Osteoblast (primary cell): ENCODE results near the gene MBTPS1. TPM values are rescaled to one million over a fixed set of nuclear protein-coding genes. Genes with fewer than 3 reads are reported as not detected.
A peak's percentile ranks its signal among the peaks of the same experiment; 100 is the strongest.

Source experiments
- DNase-seq: peaks from one replicate; pipeline ENCODE4 v3.0.0; 2011; ENCODE audit warnings: low spot score, mixed read lengths; ENCODE audit not compliant: insufficient read length; ENCODE audit errors: missing footprints
- H2AFZ ChIP-seq: 2 replicates; pipeline ENCODE4 v1.6.0; 2011; ENCODE audit warnings: mild to moderate bottlenecking, low read length
- H3K27ac ChIP-seq: 2 replicates; pipeline ENCODE4 v1.5.1; 2011; ENCODE audit warnings: mild to moderate bottlenecking, low read depth, low read length, moderate library complexity
- H3K27me3 ChIP-seq: 2 replicates; pipeline ENCODE4 v1.6.0; 2012; ENCODE audit warnings: mild to moderate bottlenecking, control low read depth, inconsistent platforms, low read length, moderate library complexity; ENCODE audit not compliant: insufficient read depth
- H3K36me3 ChIP-seq: 2 replicates; pipeline ENCODE4 v1.5.1; 2011; ENCODE audit warnings: mild to moderate bottlenecking, low read length, control low read depth, moderate library complexity; ENCODE audit not compliant: insufficient read depth
- H3K4me1 ChIP-seq: 2 replicates; pipeline ENCODE4 v1.5.1; 2011; ENCODE audit warnings: mild to moderate bottlenecking, low read length, control low read depth, moderate library complexity; ENCODE audit not compliant: insufficient read depth
- H3K4me2 ChIP-seq: 2 replicates; pipeline ENCODE4 v1.6.0; 2011; ENCODE audit warnings: mild to moderate bottlenecking, low read length; ENCODE audit not compliant: insufficient read depth
- H3K4me3 ChIP-seq: fragments of 200-600 bp; sonication (generic); 3 replicates; pipeline ENCODE4 v1.5.1; 2012; ENCODE audit warnings: mild to moderate bottlenecking, low read length, inconsistent platforms; ENCODE audit not compliant: insufficient read depth
- H3K79me2 ChIP-seq: 2 replicates; pipeline ENCODE4 v1.6.0; 2012; ENCODE audit warnings: mild to moderate bottlenecking, low read length, control low read depth, inconsistent platforms; ENCODE audit not compliant: insufficient read depth
- H3K9me3 ChIP-seq: 2 replicates; pipeline ENCODE4 v1.5.1; 2011; ENCODE audit warnings: low read depth, low read length, control low read depth
- H4K20me1 ChIP-seq: 2 replicates; pipeline ENCODE4 v1.6.0; 2012; ENCODE audit warnings: mild to moderate bottlenecking, low read length, control low read depth; ENCODE audit not compliant: insufficient read depth
- total RNA-seq: library from RNA; depleted of rRNA; stranded (reverse); fragments of >200 nt; gene quantifications from 2 replicates; pipeline ENCODE4 v1.2.3, GENCODE V29; 2012
- TF ChIP-seq, protein P1 (sequence below): IDR thresholded peaks from 2 replicates; pipeline ENCODE4 v1.5.1; 2011; ENCODE audit warnings: mild to moderate bottlenecking, low read depth, low read length, moderate library complexity; ENCODE audit errors: extremely low read depth

The MBTPS1 gene
- total RNA-seq, 1 donor, result 114 TPM

GRCh38 chr16:84093120-84093878, 23.4 kb downstream of the MBTPS1 start:
- Histone ChIP-seq H3K4me3 (no peak overlapping the region), H3K9me3 (no peaks in the 10 kb centered on the region), H3K4me2 (no peak overlapping the region), H3K27ac (no peak overlapping the region), H3K79me2 (peaks cover 8% of the 10 kb centered on the region), H3K27me3 (no peaks in the 10 kb centered on the region), H2AFZ (no peak overlapping the region), H4K20me1 (peaks cover 16% of the 10 kb centered on the region), H3K4me1 (no peaks in the 10 kb centered on the region), H3K36me3 (peaks cover 76% of the 10 kb centered on the region)
- no peak for DNase-seq
- TF ChIP-seq, protein P1, sequence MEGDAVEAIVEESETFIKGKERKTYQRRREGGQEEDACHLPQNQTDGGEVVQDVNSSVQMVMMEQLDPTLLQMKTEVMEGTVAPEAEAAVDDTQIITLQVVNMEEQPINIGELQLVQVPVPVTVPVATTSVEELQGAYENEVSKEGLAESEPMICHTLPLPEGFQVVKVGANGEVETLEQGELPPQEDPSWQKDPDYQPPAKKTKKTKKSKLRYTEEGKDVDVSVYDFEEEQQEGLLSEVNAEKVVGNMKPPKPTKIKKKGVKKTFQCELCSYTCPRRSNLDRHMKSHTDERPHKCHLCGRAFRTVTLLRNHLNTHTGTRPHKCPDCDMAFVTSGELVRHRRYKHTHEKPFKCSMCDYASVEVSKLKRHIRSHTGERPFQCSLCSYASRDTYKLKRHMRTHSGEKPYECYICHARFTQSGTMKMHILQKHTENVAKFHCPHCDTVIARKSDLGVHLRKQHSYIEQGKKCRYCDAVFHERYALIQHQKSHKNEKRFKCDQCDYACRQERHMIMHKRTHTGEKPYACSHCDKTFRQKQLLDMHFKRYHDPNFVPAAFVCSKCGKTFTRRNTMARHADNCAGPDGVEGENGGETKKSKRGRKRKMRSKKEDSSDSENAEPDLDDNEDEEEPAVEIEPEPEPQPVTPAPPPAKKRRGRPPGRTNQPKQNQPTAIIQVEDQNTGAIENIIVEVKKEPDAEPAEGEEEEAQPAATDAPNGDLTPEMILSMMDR, result no peak

- peaks cover under 1% of the 10 kb centered on the region for H3K79me2 ChIP-seq
- H2AFZ ChIP-seq, result no peak overlapping the region
- H3K4me2 ChIP-seq, result no peak overlapping the region
- no peaks in the 10 kb centered on the region for H3K27me3 ChIP-seq
- no peaks in the 10 kb centered on the region for H3K9me3 ChIP-seq
- no peak overlapping the region for H3K27ac ChIP-seq
- TF ChIP-seq, protein P1, result no peak
- H4K20me1 ChIP-seq, result peaks cover 6% of the 10 kb centered on the region
- DNase-seq, result no peak
- no peaks in the 10 kb centered on the region for H3K4me1 ChIP-seq
- peaks cover 85% of the 10 kb centered on the region for H3K36me3 ChIP-seq
- no peak overlapping the region for H3K4me3 ChIP-seq
These were observed 25.3 kb downstream of the MBTPS1 start for GRCh38 chr16:84091460-84091859.

- no peaks in the 10 kb centered on the region for H3K27me3 ChIP-seq
- peaks cover 6% of the 10 kb centered on the region for H4K20me1 ChIP-seq
- H3K9me3 ChIP-seq, result no peaks in the 10 kb centered on the region
- no peak overlapping the region for H3K4me3 ChIP-seq
- H2AFZ ChIP-seq, result no peak overlapping the region
- no peak overlapping the region for H3K27ac ChIP-seq
- DNase-seq, result no peak
- no peaks in the 10 kb centered on the region for H3K79me2 ChIP-seq
- no peak overlapping the region for H3K4me2 ChIP-seq
- peaks cover 91% of the 10 kb centered on the region for H3K36me3 ChIP-seq
- TF ChIP-seq, protein P1, result no peak
- no peaks in the 10 kb centered on the region for H3K4me1 ChIP-seq
These were observed 26.5 kb downstream of the MBTPS1 start for GRCh38 chr16:84090211-84090610.

DNA sequence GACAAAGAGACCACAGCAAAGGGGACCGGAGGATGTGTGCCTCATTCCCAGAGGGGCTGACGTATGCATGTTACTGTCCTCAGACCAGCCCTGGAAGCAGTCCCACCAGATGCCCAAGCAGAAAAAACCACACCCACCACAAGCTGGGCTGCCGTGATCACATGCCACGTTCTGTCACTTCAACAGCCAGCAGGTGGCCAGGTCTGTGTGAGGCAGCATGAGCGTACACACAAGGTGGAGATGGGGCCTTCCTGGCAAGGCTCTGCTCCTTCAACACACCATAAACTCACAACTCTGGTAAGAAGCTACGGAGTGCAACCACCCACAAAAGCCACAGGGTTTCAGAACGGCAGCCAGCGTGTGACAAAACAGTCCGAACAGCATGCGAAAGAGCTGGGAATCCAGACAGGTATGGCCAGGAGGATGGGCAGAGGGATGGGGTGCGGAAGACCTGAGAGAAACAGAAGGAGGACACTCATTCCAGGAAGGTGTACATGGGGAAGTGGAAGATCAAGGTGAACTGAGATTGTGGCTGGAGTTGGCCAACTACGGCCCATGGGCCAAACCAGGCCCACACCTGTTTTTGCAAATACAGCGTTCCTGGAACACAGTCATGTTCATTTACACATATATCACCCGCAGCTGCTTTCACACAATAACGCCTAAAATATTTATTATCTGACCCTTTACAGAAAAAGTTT, 27.9 kb downstream of the MBTPS1 start:
- H3K27ac ChIP-seq, result no peak overlapping the region
- peak; percentile 15 for DNase-seq
- H3K4me3 ChIP-seq, result no peak overlapping the region
- H3K9me3 ChIP-seq, result no peaks in the 10 kb centered on the region
- H3K27me3 ChIP-seq, result no peaks in the 10 kb centered on the region
- no peak overlapping the region for H3K4me2 ChIP-seq
- H4K20me1 ChIP-seq, result peaks cover 6% of the 10 kb centered on the region
- no peak overlapping the region for H2AFZ ChIP-seq
- TF ChIP-seq, protein P1, result no peak
- H3K4me1 ChIP-seq, result no peaks in the 10 kb centered on the region
- H3K79me2 ChIP-seq, result no peaks in the 10 kb centered on the region
- peaks cover 86% of the 10 kb centered on the region for H3K36me3 ChIP-seq
